Measurements from ENCODE around the gene DENND2A.

GRCh38 chr7:140689199-140690152, 48.9 kb upstream of the DENND2A start:
- TF ChIP-seq CTCF (IDR thresholded peaks at IDR 0.05): no peak
- no peak for TF ChIP-seq POLR2A (IDR thresholded peaks at IDR 0.05)
- TF ChIP-seq POLR2AphosphoS5 (IDR thresholded peaks at IDR 0.05): no peak
